COLO829 (cell line): ENCODE results near the gene ANK2.

ENCODE experiments used
- DNase-seq: peaks from one replicate; pipeline ENCODE4 v3.0.0; 2012; ENCODE audit warnings: low spot score

Gene ANK2

DNA sequence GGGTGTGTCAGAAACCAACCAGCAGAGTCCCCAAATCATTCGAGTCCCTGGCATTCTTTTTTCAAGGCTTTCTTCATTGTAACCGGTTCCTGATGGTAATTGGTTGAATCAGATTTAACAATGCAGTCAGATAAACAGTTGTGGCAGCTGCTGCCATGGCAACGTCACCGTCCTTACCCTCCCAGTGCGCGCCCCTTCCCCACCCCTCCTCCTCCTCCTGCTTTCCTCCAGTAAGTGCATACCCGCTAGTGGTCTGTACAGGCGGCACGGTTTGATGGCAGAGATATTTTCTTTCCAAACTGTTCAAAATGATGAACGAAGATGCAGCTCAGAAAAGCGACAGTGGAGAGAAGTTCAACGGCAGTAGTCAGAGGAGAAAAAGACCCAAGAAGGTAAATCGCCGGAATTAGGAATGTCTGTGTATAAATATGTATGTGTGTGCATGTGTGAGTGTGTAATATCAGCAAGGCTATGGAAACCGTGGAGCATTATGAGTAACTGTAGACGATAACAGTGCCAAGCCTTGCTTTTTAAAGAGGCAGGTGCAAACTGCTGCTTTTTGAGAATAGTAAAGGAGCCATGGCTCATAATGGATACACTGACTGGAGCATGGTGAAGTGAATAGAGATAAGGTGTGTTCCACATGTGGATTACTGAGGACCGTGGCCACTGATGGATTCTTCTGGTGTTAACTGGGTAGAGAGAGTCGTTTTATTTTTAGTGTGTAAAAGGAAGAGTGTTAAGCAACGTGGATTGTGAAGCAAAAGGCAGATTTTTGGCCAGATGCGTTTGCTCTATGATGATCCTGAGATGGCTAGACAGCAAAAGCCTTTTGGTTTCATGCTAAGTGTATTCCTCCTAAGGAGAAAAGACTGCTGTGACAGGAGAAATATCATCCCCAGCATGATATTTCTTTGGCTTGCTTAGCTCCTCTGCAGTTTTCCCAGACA, at the start of gene ANK2:
Gene ANK2 (plus strand): TSS at position 233 of the 950 bp plus-strand sequence. CDS start 76 bp downstream, at position 309.
- no peak for DNase-seq

DNA sequence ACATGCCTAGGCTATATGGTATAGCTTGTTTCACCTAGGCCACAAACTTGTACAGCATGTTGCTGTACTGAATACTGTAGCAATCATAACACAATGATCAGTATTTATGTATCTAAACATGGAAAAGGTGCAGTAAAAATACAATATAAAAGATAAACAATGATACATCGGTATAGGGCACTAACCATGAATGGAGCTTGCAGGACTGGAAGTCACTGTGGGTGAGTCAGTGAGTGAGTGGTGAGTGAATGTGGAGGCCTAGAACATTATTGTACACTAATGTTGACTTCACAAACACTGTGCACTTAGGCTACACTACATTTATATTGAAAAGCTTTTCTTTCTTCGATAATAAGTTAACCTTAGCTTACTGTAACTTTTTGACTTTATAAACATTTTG, 45.6 kb upstream of the ANK2 start:
- DNase-seq: no peak

DNA sequence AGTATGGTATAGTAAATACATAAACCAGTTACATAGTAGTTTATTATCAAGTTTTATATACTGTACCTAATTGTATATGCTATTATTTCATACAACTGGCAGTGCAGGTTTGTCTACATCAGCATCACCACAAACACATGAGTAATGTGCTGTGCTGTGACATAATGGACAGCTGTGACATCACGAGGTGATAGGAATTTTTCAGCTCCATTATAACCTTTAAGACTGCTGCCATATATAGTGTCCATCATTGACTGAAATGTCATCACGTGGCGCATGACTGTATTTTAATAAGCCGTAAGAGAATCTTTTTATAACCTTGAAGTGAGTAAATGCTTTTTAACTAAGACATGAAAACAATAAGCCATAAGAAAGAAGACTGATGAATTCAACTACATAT, 44.8 kb upstream of the ANK2 start:
- DNase-seq: no peak

DNA sequence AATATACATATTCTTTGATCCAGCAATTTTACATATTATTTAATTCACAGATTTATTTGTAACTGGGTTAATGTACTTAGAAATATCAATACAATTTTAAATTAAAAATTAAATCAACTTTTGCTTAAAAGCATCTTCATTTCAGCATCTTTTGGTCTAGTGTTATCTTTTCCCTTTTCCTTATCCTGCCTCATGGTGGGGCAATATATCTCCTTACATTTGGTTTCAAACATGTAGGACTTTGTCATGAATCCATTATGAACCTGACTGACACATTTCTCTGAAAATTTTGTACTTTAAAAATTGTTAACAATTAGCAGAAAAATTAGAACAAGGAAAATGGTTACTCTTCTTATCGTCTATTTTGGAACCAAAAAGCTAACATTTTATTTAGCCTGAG, 42.8 kb upstream of the ANK2 start:
- no peak for DNase-seq

DNA sequence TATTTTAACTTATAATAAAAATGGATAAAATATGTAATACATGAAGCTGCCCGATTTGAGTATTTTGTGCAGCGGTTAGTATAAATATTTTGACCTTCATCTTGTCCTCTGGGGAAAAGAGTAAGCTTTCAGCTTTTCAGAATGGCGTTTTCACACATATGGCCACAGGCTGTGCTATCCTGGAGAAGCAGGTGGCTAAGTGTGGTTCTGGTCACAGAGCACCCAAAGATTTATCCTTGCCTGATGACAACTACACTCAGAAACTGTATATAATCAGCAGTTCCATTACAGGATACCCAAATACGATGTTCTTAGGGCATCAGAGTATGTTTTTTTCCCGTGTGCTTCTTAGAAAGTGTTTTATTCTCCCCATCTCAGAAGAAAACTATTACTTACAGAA, 42.3 kb upstream of the ANK2 start:
- no peak for DNase-seq

DNA sequence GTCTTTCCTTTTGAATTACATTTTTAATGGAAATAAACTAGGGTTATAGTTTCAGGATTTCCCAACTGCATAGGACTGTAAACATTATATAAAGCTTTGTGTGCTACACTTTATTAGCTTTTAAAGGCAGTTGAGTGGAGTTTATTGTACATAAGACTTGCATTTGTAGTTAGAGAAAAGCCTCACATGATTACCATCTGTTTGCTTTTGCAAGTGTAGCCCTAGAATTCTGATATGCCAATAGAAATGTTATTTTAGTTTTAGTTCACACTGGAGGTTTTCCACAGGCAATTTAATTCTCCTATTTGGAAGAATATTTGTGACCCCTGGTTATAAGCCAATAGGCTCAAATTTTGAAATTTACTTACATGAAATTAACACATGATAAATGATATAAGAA, 41.3 kb upstream of the ANK2 start:
- DNase-seq: no peak

DNA sequence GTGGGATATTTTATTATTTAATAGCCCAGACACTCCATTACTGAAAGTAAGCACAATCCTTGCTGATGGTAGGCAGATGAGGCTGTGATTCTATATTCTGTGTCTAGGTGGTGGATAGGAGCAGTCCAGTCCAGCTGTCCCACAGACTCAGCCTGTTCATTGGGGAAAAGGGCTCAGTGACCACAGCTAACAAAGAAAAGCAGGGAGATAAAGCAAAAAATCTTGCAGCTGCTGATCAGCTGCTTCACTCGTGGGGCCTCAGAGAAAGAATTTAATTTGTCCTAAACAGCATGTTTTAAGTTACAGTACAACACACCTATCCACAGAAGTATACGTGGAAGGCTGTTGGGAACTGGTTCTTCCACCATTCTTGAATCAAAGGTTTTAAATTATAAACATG, 40.7 kb upstream of the ANK2 start:
- no peak for DNase-seq

DNA sequence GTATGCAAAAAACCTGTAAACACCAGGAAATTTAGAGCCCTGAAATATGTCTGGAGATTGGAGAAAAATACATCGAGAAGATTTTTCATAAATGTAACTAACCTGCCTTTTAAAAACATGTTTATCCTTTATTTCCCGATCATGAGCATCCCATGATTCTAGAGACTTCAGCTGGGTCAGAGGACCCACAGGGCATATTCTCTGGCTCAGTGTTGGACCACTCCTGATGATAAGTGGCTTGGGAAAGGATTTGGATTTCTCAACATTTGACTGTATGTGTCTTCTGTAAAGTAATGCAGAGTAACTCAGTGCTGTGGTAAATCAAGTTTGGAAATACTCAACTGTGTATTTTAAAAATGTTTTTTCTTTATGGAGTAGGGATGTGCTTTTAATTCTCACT, 40.0 kb upstream of the ANK2 start:
- no peak for DNase-seq

DNA sequence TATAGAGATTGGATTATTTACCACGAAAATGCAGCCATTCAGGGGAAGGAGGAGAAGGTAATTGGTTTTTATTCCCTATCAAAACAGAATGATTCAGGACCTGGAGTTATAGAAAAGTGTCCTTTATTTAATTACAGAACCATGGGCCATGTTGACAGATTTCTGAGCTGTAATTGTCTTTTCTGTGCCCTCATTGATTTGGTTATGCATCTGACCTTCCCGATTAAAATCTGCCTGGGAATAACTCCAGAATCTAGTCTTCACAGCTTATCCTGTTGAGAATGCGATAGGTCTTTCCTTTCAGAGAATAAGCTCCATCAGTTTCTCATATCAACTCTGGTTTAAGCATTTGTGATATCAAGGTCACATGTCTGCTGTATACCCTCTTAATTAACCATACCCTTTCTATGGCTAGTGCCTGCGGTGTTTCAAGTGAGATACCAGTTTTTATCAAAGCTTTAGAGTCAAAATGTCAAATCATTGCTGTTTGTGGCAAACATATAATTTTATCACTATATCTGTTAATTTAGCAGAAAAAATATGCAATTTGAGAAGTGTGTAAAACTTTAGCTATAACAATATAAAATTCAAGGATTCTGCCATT, 37.2 kb upstream of the ANK2 start:
- DNase-seq: no peak

DNA sequence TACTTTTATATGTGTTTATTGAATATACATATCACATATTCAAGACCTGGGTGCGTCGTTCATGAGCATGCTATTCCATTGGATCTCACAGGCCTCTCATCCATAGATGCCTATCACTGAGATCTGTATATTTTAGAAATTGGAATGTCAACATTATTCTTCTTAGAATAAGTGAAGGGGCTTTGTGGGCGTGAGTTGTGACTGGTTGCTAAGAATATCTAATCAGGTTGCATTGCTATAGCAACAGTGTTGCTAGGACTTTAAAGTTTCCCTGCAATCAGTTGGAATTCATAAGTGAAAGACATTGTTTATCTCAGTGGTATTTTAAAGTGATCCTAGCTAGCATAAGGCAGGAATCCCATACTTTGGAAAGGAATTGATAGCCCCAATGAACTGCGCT, 36.7 kb upstream of the ANK2 start:
- no peak for DNase-seq

DNA sequence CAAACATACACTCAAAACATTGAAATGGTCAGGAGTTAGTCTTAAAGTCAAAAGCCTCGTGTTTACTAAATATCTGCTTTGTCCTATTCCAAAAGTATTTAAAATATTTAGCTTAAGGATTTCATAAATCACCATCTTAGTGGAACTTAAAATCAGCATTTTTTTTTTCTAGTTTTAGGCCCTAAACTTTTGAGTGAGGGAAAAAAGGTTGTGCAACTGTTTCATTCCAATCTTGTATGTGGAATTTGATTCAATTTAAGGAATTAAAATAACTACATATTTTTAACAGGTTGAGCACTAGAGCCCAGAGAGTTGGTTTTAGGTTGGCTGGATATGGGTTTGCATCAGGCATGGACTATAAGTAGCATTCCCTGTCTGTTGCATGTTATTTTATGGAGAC, 35.7 kb upstream of the ANK2 start:
- no peak for DNase-seq

DNA sequence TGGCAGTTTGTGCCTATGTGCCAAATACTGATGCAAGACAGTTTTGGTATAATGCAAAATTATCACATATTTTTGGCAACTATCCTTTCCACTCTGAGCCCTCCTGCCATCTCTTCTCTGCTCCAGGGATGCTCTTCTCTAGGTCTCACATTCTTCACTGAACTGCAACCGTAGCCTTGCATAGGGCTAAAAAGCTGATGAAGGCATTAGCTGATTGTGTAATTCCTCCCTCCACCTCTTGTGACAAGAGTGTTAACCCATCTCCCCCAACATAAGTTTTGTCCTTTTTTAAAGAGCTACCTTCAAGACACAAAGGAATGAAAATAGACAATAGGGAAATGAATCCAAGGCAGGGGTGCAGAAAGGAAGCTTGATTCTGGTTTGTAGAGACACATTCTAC, 33.1 kb upstream of the ANK2 start:
- DNase-seq: no peak

DNA sequence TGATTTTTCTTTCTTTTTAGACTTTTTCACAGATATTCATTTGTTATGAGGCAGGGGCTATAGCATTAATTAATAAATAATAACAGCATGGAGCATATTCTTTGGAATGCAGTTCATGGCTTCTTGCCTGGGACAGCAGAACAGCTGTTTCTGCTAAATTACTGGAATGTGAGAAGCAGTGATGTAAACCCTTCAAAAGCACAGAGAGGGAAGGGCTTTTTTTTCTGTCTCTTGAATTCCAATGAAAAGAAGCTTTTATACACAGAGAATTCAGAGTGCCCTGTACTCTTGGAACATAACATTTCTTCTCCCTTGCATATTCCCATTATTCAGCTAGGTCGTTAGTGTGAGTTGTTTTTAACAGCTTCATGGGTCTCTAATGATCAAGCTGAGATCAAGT, 28.5 kb upstream of the ANK2 start:
- no peak for DNase-seq

DNA sequence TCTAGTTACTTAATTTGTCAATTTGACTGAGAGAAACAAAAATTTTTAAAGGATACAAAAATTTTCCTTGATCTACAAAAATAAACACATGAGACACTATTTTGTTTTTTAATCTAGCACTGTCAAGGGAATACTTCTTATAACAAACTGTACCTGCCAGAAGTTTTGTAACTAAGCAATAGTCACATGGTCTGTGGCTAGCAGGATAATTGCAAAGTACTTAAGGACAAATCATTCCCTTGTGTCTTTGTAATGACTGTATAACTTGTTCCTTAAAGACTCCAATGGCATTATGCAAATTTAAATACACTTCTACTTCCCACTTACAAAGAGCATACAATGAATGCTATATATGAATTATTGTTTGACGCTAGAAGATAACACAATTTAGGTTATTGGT, 25.1 kb upstream of the ANK2 start:
- peak; percentile 43 for DNase-seq

DNA sequence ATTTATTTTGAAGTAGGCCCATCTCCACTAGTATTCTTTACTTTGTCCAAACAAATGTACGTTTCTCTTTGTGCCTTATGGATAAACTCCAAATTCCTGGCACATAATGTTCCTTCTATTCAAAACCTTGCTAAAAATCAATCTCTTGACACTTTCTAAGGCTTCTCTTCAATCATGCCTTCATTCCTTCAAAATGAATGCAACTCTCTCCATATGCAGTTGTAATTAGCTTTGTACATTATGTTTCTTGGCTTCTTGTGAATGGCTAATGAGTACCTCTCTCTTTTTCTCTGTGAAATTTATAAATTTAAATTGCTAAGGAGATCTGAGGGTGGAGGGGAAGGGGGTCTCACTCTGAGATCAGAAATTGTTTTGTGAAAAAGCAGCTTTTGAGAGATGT, 24.0 kb upstream of the ANK2 start:
- DNase-seq: no peak

DNA sequence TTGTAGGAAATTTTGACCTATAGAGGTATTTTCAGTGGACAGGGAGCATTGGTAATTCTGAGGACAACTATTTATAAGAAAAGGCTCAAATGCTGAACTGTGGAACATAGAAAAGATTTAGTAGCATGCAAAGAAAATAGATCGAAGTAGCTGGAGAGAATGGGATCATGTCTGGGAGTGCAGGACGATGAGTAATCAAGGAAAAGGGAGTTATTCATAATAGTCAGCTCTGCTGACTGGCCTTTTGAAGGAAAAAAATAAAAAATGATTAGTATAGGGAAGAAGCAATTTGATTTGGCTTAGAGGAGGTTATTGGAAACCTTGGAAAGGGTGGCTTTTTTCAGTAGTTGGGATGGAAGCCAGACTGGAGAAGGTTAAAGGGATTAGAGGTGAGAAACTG, 22.9 kb upstream of the ANK2 start:
- peak; percentile 38 for DNase-seq

DNA sequence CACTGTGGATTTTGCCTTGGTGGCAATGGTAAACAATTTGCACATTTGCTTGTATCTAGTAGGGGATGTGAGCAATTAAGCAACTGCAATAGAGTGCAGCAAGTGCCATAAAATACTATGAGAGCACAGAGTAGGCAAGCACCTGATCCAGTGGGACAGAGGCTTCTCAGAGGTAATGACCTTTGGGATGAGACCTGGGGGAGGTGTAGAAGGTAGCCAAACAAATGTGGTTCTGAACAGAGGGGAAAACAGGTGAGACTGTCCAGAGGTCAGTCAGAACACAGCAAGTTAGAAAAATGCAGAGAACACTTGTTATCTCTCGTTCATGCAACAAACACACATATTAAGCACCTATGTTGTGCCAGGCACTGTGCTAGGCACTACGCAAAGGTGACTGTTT, 21.4 kb upstream of the ANK2 start:
- no peak for DNase-seq

DNA sequence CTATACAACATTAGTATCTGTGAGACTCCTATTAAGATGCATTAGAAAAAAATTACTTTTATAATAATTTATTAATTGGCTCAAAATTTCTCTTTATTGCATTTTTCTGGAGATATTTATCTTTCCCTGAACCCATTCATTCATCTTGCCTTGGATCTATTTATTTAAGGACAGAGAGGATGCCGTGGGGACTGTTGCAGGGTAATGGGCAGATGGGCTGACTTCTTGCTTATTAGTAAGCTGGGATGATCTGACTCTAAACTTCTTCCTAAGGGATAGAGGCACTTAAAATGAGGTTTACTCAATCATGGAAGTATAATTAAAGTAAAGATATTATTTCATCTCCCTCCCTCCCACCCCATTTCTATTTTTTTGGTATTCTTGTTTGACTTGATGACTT, 18.2 kb upstream of the ANK2 start:
- DNase-seq: no peak

DNA sequence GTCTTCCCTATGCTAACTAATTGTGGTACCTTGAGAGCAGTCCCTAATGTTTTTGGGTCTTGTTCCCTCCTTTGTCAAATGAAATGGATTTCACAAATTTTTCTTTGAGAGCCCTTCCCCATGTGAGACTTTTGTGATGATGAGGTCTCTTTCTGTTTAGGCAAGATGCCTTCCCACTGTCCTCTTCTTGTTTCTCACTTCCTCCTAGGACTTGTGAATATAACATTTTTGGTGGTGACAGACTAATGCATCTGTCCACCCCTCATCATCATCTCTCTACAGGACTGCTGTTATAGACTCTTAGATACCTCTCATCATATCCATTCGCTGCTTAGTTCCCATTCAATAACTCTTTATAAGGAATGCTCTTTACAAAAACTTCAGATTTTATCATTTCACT, 8.7 kb upstream of the ANK2 start:
- no peak for DNase-seq

DNA sequence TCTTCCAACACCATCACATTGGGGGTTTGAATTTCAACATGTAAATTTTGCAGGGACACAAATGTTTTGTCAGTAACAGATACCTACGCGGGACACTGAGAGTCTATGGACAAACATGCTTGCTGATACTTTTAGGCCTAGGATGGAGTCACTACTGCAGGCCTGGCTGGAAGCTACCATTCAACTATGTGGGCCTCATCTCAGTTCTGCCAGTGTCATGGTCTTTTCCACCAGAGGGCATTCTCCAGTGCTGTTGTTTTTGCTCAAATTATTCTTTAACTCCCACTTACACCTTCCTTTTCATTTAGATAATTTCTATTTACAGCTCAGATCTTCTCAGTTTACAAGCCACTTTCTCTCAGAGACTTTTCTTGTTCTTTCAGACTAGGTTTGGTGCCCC, 7.0 kb upstream of the ANK2 start:
- DNase-seq: no peak

DNA sequence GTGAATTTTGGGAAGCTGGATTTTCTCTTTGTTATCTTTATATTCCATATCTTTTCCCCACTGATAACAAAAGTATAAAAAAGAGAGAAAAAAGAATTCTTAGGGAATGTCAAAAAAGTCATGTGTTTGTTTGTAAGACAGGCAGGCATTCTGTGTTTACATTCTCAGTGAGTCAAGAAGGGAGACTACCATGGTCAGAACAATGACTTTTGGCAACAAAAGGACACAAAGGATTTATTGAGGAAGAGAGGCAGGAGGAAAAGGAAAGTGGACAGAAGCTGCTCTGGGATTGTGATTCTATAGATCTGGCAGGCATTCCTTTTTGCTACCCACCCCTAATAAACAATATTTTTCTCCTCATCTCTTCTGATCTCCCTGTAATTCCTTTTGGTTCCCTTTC, 5.9 kb upstream of the ANK2 start:
- DNase-seq: no peak

DNA sequence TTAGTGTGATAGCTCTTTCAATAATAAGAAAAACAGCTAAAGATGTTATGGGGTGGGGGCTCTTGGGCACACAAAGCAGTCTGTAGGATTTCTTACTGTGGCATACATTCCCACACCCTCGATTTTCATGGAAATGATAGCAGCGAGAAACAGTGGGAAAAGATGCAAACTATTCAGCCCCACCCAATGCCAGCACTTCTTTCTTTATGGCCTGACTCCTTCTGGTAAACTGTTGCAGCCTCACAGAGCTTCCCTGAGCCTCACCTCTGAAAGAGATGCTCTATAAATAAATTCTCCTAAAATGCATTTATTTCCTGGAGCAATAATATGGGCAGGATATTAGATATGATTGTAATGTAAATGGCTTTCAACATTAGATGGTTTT, 910 bp downstream of the ANK2 start:
- DNase-seq: no peak

DNA sequence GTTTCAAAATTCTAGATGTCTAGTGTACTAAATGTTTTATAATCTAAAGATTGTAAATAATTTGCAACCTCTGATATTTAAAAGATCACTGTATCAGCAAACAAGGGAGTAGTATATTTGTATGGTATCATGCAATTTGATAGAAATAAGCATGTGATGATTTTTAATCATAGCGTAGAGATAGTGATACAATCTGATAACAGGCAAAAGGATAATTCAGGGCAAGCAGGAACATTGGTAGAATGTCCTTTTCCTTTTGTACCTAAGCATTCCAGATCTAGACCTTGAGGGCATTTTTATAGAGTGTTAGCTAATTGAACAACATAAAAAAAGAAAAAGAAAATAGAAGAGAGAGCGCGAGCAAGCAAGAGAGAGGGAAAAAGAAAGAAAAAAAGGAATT, 1.4 kb downstream of the ANK2 start:
- DNase-seq: no peak

DNA sequence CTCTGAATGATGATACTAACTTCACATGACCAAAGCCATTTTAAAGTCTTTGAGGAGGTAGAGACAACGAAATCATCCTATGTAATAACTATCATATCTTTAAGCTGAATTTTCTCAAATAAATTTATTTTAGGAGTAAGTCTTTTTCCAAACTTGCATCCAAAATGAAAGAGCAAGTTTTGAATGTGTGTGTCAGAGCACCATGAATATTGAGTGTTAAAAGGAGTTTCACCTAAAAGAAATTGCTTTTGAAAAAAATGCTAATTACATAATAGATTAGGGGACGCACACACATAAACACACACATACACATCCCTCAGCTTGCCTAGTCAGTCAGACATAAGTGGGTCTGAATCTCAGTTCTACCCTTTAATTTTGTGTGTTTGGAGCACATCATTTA, 1.9 kb downstream of the ANK2 start:
- DNase-seq: no peak
